Cerebellar nuclear complex (tissue), 1 donor: ENCODE data around the gene LTB4R.

Experiments
- DNase-seq, 2 experiments: peaks; one replicate each; lab custom pipeline; 2025; lab: John Stamatoyannopoulos, UW

The LTB4R gene

DNA sequence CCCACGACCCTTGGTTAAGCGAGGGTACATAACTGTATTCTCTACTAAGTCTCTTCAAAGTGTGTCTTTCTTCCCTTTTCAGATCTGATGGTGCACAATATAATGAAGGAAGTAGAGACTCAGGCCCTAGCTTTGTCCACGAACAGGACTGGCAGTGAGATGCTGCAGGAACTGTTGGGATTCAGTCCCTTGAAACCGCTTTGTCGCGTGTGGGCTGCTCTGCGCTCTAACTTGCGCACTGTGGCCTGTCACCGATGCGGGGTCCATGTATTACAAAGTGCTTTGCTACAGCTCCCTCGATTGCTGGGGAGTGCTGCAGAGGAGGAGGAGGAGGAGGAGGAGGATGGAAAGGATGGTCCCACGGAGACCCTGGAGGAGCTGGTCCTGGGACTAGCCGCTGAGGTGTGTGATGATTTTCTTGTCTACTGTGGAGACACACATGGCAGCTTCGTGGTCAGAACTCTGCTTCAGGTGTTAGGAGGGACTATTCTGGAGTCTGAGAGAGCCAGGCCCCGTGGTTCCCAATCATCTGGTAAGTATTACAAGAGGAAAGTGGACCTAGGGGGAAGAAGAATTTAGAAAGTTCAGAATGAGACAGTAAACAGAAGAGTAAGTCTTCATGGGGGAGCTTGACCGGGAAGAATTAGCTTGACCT is 10.8 kb upstream of the LTB4R start:
- no peak for DNase-seq

DNA sequence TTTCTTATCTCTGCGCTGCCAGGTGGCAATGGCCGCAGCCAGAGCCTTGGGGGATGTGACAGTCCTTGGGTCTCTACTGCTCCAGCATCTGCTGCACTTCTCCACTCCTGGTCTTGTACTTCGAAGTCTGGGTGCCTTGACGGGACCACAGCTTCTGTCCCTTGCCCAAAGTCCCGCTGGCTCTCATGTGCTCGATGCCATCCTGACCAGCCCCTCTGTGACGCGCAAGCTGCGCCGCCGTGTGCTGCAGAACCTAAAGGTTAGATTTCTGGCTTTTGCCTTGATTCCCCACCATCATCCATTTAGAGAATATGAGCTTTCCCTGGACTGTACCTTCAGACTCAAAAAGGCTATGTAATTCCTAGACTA is 7.3 kb upstream of the LTB4R start:
- DNase-seq: no peak

DNA sequence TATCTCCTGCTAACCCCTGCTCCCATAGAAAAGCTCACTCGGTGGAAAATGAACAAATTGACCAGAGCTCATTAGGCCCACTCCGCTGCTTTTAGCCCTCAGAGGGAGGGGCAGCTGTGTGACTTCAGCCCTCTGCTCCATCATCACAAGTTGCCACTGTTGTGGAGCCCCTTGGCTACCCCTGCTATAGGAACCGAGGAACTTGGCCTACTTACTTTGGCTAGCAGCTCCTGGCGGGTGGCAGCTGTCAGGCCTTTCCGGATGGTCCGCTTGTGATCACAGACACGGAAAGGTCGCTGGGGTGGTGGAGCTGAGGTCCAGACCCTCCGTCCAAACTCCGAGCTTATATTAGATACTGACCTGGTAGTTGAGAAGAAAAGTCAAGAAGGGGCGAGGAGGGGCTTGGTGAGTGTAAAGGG is 4.1 kb upstream of the LTB4R start:
- no peak for DNase-seq

DNA sequence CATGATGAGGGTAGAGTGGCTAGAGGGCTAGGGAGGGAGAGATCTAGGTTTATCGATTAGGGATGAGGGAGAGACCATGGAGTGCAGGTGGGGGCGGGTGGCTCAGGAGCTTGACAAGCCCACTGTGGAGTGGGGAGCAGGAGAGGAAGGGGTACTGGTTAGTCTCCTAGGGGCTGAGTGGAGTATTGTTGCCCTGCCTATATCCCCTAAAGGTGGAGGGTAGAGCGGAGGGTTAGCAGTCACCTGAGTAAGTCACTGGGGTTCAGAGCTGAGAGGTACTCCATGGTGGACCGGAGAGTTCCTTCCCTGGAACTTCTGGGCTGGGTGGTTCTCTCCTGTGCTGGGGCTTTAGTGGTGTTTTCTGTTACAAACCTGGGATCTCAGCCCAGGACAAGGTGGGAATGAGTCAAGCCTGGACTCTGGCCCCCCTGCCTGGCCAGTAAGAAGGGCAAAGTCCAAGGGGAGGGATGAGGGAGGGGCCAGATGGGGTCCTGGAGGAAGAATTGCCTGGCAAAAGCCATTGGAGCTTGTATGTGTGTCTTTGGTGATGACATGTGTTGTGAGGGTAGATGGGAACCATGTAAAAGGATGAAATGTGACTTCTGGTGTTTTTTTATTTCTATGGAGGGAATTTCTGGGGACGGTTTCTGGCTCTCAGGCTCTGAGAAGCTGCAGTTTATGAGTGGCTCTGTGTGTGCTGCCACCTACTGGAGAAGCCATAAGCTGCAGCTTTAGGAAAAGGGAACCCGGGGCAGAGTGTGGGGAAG is 3.5 kb upstream of the LTB4R start, which contains the start of gene CIDEB:
Gene CIDEB, minus strand, starts transcription at position 403 of the 767 bp plus-strand sequence. Its CDS starts 119 bp downstream, at position 284.
- DNase-seq: peak; percentile 3 to 8

DNA sequence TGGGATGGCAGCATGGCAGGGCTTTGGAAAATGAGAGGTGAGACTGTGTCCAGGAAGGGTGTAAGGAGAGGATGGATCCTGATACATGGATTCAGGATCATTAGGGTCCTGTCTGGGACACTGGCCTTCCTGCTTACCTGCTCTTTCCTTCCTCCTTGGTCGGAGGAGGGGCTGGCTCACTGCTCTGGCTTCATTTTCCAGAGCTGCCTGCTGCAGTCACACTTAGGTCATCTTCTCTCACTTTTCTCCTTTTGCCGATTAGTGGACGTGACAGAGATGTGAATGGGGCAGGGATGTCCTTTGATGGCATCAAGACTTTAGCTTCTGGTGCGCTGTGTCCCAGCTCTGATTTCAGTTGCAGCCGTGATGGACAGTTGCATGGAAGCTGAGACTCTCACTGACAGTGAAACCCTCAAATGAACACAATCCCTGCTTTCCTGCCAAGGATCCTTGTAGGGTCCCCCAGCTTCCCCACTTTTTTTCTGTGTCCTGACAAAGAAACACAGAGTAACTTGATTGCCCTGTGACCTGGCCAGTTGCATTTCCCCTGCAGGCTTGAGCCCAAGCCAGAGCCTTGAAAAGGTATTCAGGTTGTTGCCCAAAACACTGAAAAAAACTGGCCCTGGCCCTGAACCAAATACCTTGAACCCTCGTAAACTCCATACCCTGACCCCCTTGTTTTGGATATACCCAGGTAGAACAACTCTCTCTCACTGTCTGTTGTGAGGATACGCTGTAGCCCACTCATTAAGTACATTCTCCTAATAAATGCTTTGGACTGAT is 2.8 kb upstream of the LTB4R start:
- DNase-seq: no peak

DNA sequence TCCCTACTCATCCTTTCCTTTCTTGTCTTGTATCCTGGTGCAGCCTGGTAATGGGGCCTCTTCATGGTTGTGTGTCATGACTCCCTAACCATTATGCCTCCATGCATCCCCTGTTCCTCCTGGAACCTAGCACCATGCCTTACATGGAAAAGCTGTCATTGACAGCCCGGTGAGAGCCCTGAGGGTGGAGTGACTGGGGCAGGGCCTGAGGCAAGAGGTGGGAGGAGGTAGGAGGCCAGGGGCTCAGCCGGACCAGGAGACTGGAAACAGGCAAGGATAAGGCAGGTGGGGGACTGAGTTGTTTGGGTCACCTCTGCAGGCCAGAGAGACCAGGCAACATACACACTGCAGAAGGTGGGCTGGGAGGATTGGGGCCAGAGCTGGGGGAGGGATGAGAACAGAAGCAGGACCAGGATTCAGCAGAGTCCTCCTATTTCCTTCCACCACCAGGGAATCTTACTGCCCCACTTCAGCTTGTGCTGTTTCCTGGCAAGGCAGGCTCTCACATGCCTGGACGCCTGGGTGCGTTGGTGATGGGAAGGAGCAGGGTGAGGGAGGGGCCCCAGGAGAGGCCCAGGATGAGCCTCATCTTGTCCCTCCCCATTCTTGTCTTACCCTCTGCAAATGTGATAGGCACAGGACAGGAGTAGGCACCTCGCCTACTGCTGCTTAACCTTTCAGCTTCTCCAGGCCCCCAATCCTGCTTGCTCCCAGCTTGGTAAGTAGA is 1.6 kb upstream of the LTB4R start, which contains the start of gene LTB4R2:
Gene LTB4R2, plus strand, starts transcription at position 603 of the 727 bp plus-strand sequence. CDS start 525 bp downstream, outside the sequence.
- DNase-seq: no peak

DNA sequence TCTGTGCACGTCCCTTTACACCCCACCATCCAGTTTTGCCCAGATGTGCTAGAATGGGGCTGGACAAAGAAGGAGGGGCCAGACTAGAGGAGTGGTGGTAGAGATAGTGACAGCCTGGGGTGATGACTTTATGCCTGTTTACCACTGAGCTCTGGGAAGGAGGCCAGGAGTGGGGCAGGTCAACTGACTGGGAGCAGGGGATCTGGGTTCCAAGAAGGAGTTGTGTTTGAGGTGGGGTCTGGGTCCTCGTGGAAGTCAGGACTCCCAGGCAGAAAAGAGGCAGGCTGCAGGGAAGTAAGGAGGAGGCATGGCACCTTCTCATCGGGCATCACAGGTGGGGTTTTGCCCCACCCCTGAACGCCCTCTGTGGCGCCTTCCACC is 1.0 kb upstream of the LTB4R start:
- no peak for DNase-seq

DNA sequence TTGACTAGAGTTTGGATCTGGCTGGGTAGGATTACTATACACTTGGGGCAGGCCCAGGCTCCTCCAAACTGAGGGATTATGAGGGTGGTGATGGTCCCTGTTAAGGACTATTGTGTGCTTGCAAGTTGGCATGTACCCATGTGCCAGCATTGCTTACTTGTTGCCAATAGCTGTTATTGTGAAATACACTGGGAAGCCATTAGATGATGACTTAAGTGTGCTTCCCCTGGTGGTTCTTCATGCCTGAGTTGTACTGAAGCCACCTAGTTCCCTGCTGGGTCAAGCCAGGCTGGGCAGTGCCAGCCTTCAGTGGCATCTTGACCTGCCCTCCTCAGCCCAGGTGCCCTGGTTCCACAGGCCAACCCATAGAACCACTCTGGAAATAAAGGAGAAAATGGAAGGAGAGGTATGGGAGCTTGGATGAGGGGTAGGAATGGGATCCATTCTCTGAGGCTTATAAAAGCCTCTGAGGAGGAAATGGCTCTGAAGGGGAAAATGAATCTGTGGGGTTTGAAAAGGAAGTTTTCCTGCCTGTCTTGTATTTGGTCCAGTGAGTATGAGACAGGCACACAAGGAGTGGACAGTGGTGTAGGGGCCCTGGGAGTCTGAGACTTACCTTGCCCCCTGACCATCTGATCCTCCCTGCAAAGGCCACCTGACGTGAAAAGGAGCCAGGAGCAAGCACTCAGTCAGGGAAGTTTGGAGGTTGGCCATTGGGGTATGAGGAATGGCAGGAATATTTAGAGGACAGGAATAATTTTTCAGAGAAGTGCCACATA is 724 bp downstream of the LTB4R start:
- DNase-seq: no peak

DNA sequence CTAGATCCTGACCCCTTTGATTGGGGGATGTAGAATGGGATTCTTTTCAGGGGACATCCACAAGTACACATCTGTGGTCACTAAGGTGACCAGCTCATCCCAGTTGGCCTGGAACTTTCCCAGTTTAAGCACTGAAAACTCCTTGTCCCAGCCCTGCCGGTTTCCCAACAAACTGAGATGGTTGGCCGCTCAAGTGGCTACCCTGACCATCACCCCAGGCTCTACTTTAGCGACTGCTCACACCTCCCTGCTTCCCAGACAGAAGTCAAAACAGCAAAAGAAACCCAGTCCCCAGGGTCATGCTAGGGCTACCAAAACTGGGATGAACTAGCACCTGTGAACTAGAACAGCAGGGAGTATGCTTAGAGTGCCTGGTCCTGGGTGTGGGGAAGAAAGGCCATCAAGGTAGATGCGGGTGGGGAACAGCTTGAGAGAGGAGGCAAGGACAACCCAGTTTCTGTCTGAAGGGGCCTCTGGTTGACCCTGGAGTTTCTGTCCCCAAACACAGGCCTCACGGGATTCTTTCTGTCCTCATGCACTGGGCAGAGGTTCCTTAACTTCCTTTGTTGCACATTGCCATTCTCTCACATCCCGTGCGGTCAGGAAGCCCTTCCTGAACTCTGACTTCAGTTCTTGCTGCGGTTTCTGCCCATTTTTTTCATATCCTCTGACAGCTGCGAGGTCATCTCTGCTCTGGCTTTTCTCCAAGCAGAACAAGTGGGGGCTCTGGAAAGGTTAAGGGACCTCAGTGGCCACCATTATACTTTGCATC is 1.6 kb downstream of the LTB4R start:
- no peak for DNase-seq

DNA sequence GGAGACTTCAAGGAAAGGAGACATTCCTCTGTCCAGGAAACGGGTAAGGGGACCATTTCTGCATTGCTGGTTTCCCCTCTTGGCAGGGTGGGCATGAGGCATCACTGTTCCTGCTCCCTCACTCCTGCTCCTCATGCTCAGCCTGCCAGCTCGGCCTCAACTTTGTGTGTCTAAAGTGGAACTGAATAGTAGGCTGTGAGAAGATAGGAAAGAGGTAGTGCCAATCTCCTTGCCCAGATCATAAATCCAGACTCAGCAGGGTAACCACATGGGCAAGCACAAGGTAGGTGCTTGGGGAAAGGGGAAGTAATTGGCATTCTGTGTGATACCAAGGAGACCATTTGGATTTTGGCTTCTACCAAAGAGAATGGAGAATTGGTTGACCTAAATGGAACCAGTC is 2.6 kb downstream of the LTB4R start:
- no peak for DNase-seq

DNA sequence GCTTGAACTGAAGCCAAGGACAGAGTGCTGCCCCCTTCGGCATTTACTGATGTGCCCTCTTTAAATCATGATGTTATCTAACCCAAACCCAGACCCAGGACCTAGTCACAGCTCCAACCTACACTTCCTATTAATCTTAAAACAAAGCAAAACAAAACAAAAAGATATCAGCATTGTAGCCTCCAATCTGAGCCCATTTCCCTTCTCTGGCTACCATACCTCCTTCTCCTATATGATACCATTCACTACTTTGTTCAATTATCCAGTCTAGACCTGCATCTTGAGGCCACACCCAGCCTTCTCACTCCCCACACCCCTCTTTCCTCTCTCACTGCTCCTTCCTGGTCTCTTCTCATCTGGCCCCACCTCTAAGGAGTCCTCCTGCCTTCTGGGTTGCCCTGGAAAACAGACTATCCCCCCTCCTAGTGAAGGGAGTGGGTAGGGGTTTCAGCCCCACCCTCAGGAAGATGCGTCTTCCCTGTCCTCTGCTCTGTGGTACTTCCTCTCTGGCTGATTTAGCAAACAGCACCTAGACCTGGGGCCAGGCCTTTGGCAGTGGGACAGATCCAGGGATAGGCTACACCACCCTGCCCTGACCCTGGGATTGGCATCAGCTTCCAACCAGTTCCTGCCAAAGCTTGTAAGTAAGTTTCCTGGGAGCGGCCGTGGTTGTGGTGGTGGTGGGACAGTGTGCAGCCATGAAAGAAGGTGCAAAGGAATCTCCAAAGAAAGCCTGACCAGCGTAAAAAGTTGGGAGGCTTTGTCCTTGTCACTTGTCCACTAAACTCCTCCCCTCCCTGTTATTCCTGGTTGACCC is 3.3 kb downstream of the LTB4R start:
- no peak for DNase-seq

DNA sequence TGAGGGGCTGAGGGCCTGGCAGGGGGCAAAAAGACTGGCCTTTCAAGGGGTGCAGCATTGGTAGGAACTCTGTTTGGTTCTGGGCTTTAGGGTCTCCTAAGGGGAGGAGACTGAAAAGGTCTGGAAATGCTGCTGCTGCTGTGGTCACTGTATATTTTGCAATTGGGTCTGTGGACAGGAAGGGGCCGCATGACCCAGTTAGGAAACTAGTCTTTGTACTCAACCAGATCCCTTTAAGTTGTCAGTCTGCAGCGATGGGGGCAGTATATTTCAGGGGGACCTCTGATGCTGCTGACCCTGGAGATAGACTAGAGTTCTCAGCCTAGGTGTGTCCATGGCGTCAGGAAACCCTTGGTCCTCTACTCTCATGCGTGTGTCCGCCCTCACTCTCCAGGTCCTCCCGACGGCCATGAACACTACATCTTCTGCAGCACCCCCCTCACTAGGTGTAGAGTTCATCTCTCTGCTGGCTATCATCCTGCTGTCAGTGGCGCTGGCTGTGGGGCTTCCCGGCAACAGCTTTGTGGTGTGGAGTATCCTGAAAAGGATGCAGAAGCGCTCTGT is 4.0 kb downstream of the LTB4R start:
- no peak for DNase-seq

DNA sequence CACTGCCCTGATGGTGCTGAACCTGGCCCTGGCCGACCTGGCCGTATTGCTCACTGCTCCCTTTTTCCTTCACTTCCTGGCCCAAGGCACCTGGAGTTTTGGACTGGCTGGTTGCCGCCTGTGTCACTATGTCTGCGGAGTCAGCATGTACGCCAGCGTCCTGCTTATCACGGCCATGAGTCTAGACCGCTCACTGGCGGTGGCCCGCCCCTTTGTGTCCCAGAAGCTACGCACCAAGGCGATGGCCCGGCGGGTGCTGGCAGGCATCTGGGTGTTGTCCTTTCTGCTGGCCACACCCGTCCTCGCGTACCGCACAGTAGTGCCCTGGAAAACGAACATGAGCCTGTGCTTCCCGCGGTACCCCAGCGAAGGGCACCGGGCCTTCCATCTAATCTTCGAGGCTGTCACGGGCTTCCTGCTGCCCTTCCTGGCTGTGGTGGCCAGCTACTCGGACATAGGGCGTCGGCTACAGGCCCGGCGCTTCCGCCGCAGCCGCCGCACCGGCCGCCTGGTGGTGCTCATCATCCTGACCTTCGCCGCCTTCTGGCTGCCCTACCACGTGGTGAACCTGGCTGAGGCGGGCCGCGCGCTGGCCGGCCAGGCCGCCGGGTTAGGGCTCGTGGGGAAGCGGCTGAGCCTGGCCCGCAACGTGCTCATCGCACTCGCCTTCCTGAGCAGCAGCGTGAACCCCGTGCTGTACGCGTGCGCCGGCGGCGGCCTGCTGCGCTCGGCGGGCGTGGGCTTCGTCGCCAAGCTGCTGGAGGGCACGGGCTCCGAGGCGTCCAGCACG is 4.7 kb downstream of the LTB4R start:
- DNase-seq: no peak

DNA sequence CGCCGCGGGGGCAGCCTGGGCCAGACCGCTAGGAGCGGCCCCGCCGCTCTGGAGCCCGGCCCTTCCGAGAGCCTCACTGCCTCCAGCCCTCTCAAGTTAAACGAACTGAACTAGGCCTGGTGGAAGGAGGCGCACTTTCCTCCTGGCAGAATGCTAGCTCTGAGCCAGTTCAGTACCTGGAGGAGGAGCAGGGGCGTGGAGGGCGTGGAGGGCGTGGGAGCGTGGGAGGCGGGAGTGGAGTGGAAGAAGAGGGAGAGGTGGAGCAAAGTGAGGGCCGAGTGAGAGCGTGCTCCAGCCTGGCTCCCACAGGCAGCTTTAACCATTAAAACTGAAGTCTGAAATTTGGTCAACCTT is 5.3 kb downstream of the LTB4R start:
- DNase-seq: no peak

DNA sequence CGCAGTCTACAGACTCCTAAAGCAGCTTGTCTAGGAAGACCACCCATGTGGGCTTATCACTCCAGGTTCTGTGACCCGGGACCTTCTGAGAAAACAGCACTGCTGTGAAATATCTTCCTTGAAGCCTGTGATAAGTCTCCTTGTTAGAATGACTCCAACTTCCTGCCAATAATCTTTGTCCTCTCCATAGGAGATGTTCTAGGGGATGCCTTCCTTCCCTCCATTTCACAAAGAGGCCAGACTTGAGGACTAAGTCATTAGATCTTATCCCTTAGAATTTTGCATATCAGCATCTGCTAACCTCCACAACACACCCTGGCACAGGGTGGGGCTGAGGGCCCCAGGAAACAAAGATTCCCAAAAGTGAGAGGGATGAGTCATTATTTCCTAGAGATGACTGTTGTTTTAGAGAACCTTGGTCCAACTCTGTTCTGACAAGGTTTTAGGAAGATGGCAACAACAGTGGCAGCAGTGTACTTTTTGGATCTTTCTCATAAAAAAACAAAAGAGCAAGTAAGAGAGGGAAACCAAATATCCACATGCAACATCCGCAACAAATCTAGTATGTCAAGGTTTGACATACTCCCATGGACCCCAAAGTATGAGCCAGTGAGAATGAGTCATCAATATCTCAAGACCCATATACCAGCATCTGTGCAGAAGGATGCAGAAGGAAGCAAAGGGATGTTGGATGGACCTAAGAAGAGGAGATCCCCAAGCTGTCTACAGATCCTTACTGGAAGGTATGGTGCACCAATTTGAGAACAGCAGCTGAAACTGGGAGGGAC is 6.0 kb downstream of the LTB4R start:
- DNase-seq: no peak

DNA sequence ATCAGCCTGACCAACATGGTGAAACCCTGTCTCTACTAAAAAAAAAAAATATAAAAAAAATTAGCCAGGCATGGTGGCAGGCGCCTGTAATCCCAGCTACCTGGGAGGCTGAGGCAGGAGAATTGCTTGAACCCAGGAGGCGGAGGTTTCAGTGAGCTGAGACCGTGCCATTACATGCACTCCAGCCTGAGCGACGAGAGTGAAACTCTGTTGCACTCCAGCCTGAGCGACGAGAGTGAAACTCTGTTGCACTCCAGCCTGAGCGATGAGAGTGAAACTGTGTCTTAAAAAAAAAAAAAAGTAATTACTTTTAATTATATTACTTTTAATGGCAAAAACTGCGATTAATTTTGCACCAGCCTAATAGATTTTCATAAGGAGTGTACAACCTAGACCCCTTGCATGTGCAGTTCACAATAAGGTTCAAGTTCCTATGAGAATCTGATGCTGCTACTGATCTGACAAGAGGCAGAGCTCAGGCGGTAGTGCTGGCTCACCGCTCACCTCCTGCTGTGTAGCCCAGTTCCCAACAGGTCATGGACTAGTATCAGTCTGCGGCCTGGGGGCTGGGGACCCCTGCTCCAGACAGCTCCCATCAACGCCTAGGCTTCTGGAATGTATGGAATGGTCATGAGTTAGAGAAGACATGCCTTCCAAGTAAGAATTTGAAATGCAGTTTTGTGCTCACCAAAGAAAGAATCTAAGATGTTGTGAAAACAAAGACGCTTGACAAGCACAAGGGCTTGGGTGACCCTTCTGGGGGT is 10.1 kb downstream of the LTB4R start:
- DNase-seq: no peak

DNA sequence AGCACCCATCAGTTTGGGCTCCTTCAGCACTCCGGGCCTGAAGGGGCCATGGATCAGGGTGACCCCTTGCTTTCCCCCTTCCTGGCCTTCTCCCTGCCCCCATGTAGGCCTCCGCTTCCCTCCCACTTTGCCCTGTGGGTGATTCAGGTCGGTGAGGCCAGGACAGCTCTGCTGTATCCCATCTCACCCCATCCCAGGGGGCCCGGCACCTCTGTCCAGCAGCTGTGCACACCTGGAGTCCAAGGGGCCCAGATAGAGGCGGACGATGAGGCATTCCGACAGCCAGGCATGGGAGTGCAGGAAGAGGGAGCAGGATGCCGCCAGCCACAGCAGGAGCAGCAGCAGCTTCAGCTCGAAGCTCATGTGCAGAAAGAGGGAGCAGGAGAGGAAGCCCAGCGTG is 11.4 kb downstream of the LTB4R start:
- DNase-seq: no peak
